IPS-20b (cell line): Measurements from ENCODE around the gene PATJ.

Source experiments
- H3K27ac ChIP-seq: one replicate; pipeline ENCODE4 v1.5.1; 2013; ENCODE audit warnings: low read length
- H3K27me3 ChIP-seq: 2 replicates; pipeline ENCODE4 v1.6.1; 2013; ENCODE audit warnings: mild to moderate bottlenecking, low read length, inconsistent platforms; ENCODE audit not compliant: insufficient read depth
- H3K36me3 ChIP-seq: 2 replicates; pipeline ENCODE4 v1.6.1; 2013; ENCODE audit warnings: low read depth, mild to moderate bottlenecking, inconsistent platforms, low read length, moderate library complexity; ENCODE audit not compliant: insufficient read depth
- H3K4me1 ChIP-seq: 2 replicates; pipeline ENCODE4 v1.6.1; 2013; ENCODE audit warnings: mild to moderate bottlenecking, control low read depth, inconsistent platforms, low read length, moderate library complexity; ENCODE audit not compliant: insufficient read depth
- H3K4me3 ChIP-seq: 2 replicates; pipeline ENCODE4 v1.5.1; 2013; ENCODE audit warnings: mild to moderate bottlenecking, low read length, inconsistent platforms
- H3K9ac ChIP-seq: 2 replicates; pipeline ENCODE4 v1.6.1; 2013; ENCODE audit warnings: low read depth, mild to moderate bottlenecking, inconsistent platforms, low read length, moderate library complexity
- H3K9me3 ChIP-seq: 2 replicates; pipeline ENCODE4 v1.6.1; 2013; ENCODE audit warnings: mild to moderate bottlenecking, low read depth, low read length, inconsistent platforms; ENCODE audit not compliant: insufficient read depth

The PATJ gene

DNA sequence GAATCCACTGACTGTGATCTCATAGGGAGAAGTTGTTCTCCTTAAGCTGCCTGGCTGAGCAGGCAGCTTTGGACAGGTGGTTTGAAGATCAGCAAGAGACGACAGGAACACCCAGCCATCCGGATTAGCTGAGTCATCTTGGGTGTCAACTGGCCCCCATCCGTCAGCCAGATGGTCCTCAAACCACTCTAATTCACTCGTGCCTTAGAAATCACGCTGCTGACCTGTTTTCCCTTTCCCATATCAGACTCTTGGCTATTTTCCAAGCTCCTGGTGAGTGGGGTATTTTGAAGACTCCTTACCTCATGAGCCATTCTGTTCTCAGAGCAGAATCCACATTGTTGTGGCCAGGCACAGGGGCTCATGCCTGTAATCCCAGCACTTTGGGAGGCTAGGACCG, 303.3 kb downstream of the PATJ start:
- Histone ChIP-seq H3K27me3 (no peaks in the 10 kb centered on the region), H3K27ac (no peak overlapping the region), H3K4me1 (peaks cover 17% of the 10 kb centered on the region), H3K9ac (no peak overlapping the region), H3K9me3 (no peaks in the 10 kb centered on the region), H3K4me3 (no peak overlapping the region), H3K36me3 (no peaks in the 10 kb centered on the region)

DNA sequence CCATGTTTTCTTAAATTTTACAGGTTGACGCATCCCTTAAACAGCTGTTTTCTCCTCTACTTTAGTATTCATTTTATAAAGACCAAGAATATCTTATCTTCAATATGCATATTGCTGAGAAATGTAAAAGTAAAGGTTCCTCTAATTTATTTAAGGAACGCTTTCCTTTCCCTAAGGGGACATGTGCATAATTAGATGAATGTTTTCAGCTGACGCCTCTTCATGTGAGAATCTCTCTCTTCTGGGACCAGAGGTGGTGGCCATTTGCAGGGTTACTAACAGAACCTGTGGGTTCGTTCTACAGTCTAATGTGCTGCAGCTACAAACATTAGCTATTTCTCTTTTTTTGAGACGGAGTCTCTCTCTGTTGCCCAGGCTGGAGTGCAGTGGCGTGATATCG, 304.6 kb downstream of the PATJ start:
- H3K4me1 ChIP-seq = peaks cover 8% of the 10 kb centered on the region
- no peaks in the 10 kb centered on the region for H3K9me3 ChIP-seq
- H3K4me3 ChIP-seq = no peak overlapping the region
- no peak overlapping the region for H3K27ac ChIP-seq
- H3K9ac ChIP-seq = no peak overlapping the region
- H3K27me3 ChIP-seq = no peaks in the 10 kb centered on the region
- 0 out of 2 replicates have a peak, but pooled peaks cover 3% of the 10 kb centered on the region for H3K36me3 ChIP-seq

DNA sequence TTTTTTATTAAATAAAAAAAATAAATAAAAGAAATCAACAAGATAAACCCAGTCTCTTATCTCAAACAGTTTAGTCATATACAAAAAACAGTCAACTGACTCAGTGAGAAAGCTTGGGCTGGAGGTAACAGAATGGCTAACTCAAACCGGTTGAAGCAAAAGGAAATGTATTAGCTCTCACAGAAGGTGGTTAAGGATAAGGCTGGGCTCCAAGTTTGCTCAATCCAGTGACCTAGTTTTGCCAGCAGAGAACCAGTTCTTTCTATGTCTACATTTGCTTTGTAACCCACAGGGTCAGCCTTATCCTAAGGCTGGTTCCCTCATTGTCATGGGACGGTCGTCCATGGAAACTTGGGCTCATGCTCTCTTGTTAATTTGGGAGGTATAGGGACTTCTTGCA, 307.9 kb downstream of the PATJ start:
- 0 out of 2 replicates have a peak, but pooled peaks cover 5% of the 10 kb centered on the region for H3K36me3 ChIP-seq
- peaks cover 8% of the 10 kb centered on the region for H3K4me1 ChIP-seq
- no peaks in the 10 kb centered on the region for H3K27me3 ChIP-seq
- H3K4me3 ChIP-seq = no peak overlapping the region
- no peaks in the 10 kb centered on the region for H3K9me3 ChIP-seq
- no peak overlapping the region for H3K27ac ChIP-seq
- no peak overlapping the region for H3K9ac ChIP-seq

DNA sequence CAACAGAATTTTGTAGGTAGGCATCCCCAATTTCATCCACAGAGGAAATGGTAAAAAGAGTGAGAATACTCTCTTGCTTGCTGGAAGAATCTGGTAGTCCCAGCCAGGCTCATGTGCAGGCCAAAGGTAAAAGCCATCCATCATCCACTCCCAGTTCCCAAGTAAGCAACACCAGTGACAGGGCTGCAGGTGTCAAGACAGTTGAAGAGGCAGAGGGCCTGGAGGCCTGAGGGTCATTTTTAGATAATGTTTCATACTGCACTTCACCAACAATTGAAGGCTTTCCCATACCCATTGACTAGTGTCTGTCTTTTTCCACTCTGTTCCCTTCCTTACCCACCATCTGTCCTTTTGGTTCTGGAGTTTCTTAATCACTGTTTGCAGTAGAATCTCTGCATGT, 310.7 kb downstream of the PATJ start:
- H3K9ac ChIP-seq = no peak overlapping the region
- H3K27me3 ChIP-seq = peaks cover 8% of the 10 kb centered on the region; the same call in 1 of the 2 replicates
- peaks cover 11% of the 10 kb centered on the region for H3K4me1 ChIP-seq
- 0 out of 2 replicates have a peak, but pooled peaks cover 5% of the 10 kb centered on the region for H3K36me3 ChIP-seq
- no peak overlapping the region for H3K27ac ChIP-seq
- no peak overlapping the region for H3K4me3 ChIP-seq
- no peaks in the 10 kb centered on the region for H3K9me3 ChIP-seq

DNA sequence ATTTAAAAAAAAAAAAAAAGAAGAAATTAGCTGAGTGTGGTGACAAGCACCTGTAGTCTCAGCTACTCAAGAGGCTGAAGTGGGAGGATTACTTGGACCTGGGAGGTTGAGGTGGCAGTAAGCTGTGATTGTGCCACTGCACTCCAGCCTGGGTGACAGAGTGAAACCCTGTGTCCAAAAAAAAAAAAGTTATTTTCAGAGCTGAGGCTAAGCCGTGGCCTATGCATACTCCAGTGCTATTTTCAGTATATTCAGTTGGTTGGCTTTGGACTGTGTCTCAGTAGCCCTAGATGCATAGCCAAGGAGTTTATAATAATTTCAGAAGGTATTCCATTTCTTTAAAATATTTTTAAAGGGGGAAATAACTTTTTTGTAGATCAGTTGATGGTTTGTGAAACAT, 311.9 kb downstream of the PATJ start:
- H3K27ac ChIP-seq = no peak overlapping the region

DNA sequence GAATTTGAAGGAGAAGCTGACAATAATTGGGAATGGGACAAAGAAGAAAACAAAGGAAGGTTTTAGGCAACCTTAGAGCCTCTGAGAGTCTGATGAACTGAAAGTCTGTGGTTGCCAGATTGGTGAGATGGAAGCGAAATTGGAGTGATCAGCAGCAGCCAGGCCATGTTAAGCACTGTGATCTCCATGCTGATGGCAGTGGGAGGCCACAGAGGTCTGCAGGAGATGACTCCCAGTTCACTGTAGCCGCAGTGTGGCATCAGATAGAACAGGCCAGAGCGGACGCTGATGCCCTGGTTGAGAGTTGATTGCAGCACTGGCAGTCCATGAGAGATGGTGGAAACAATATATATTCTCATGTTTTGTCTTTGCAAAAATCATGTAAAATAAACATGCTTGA, 314.9 kb downstream of the PATJ start:
- H3K27ac ChIP-seq = no peak overlapping the region
- no peaks in the 10 kb centered on the region for H3K36me3 ChIP-seq
- H3K9me3 ChIP-seq = no peaks in the 10 kb centered on the region
- H3K9ac ChIP-seq = no peak overlapping the region
- H3K4me1 ChIP-seq = peaks cover 25% of the 10 kb centered on the region
- no peak overlapping the region for H3K4me3 ChIP-seq
- H3K27me3 ChIP-seq = peaks cover 16% of the 10 kb centered on the region; the same call in 1 of the 2 replicates

More for the DNA sequence above, 311.9 kb downstream of the PATJ start:
- peaks cover 20% of the 10 kb centered on the region for H3K4me1 ChIP-seq
- no peaks in the 10 kb centered on the region for H3K9me3 ChIP-seq
- H3K9ac ChIP-seq = no peak overlapping the region
- no peak overlapping the region for H3K4me3 ChIP-seq
- 0 out of 2 replicates have a peak, but pooled peaks cover 5% of the 10 kb centered on the region for H3K36me3 ChIP-seq
- H3K27me3 ChIP-seq = peaks cover 16% of the 10 kb centered on the region; the same call in 1 of the 2 replicates

DNA sequence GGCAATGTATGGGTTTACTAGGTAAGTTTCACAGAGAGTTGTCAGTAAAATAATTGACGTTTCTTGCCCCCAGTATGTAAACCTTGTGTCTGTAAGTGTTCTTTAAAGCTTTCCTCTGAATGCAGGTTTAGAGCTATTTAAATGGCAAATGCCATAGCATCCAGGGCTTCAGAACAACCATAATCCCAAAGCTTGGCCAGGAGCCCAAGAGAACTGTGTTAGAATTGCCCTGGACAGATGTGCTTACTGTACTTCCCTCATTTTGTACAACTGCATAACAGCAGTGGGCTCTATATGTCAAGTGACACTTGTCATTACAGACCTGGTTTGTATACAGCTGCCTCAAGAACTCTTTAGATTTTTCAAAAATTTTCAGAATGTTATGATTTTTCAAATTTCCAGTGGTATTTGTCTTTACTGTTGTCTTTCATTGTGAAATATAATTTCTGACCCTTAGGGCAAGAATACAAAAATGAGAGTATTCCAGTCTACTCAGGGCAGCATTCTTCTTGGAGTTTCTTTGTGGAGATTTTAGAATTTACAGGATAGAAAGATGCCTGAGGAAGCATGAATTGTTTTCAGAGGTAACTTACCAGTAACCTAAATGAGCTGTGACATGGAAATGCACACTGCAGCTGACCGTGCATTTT, 315.5 kb downstream of the PATJ start:
- Histone ChIP-seq H3K36me3 (no peaks in the 10 kb centered on the region), H3K9ac (no peak overlapping the region), H3K27me3 (peaks cover 16% of the 10 kb centered on the region; the same call in 1 of the 2 replicates), H3K9me3 (no peaks in the 10 kb centered on the region), H3K27ac (no peak overlapping the region), H3K4me1 (peaks cover 25% of the 10 kb centered on the region), H3K4me3 (no peak overlapping the region)

DNA sequence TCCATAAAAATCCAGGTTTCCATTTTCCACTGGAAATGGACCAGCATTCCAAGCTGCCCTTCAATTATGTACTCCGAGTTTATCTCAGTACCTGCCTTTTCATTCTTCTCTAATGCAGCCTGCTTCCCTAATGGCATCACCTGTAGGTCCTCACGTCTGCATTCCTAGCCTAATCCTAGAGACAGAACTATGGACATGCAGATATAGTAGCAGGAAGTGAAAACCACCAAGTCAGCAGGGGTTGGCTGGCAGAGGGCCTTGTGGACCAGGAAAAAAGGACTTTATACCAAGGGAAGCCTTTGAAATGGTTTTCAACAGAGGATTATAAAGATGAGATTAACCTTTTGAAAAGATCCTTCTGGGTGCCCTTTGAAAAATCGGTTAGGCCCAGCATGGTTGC, 316.7 kb downstream of the PATJ start:
- H3K27ac ChIP-seq = no peak overlapping the region
- no peak overlapping the region for H3K9ac ChIP-seq
- H3K27me3 ChIP-seq = peaks cover 16% of the 10 kb centered on the region; the same call in 1 of the 2 replicates
- H3K4me1 ChIP-seq = peaks cover 25% of the 10 kb centered on the region
- peak overlapping the region; percentile 23 for H3K4me3 ChIP-seq
- H3K36me3 ChIP-seq = no peaks in the 10 kb centered on the region
- no peaks in the 10 kb centered on the region; the same call in 1 of the 2 replicates for H3K9me3 ChIP-seq

DNA sequence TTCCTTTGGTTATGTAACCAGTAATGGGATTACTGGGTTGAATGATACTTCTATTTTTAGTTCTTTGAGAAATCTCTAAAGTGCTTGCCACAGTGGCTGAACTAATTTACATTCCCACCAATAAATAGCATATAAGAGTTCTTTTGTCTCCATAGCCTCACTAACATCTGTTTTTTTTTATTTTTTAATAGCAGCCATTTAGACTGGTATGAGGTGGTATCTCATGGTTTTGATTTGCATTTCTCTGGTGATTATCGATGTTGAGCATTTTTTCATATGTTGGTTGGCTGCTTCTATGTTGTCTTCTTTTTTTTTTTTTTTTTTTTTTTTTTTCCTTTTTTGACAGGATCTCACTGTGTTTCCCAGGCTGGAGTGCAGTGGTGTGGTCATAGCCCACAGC, 319.8 kb downstream of the PATJ start:
- peaks cover 21% of the 10 kb centered on the region for H3K4me1 ChIP-seq

DNA sequence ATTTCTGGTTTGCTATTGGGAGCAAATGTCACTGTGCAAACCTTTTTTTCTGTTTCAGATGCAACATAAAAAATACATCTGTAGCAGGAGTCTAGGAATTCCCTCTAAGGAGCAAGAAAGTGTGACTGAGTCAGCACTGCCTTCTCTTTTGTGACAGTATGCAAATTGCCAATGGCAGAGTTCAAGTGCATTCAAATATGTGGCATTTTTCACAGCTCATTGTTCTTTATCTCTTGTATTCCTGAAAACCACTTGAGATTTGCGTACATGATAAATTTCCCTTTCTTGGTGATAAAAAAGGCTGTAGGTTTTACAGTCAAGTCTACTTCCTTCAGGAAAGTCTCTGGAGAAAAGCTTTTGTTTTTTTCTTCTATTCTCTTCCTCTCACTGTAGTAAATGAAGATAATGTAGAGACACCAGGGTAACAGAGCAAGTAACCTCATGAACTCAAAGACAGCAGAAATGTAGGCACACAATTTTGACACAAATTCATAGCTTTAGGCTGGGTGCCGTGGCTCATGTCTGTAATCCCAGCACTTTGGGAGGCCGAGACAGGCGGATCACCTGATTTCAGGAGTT, 322.6 kb downstream of the PATJ start:
- no peak overlapping the region for H3K4me3 ChIP-seq
- no peak overlapping the region for H3K27ac ChIP-seq
- H3K9ac ChIP-seq = no peak overlapping the region
- H3K36me3 ChIP-seq = peaks cover 6% of the 10 kb centered on the region; the same call in 1 of the 2 replicates
- H3K27me3 ChIP-seq = no peaks in the 10 kb centered on the region
- H3K4me1 ChIP-seq = peaks cover 1% of the 10 kb centered on the region; the same call in 1 of the 2 replicates
- H3K9me3 ChIP-seq = peaks cover 11% of the 10 kb centered on the region

More for the DNA sequence above, 319.8 kb downstream of the PATJ start:
- Histone ChIP-seq H3K27ac (no peak overlapping the region), H3K9me3 (peaks cover 11% of the 10 kb centered on the region), H3K4me3 (no peak overlapping the region), H3K27me3 (peaks cover 16% of the 10 kb centered on the region; the same call in 1 of the 2 replicates), H3K9ac (no peak overlapping the region), H3K36me3 (peaks cover 6% of the 10 kb centered on the region; the same call in 1 of the 2 replicates)

DNA sequence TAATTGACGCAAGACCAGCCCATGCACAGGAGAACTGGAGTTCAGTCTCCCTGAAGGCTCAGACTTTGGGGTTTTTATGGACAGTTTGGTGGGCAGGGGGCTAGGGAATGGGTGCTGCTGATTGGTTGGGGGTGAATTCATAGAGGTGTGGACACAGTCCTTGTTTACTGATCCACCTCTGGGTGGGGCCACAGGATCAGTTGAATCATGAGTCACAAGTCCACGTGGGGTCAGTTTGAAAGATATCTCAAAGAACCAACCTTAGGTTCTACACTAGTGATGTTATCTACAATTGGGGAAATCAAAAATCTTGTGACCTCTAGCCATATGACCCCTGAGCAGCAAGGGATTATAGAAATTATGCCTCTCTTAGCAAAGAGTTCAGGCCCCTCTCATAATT, 324.4 kb downstream of the PATJ start:
- Histone ChIP-seq H3K9me3 (peaks cover 11% of the 10 kb centered on the region), H3K27me3 (no peaks in the 10 kb centered on the region), H3K27ac (no peak overlapping the region), H3K36me3 (peaks cover 6% of the 10 kb centered on the region; the same call in 1 of the 2 replicates), H3K4me3 (no peak overlapping the region), H3K4me1 (no peaks in the 10 kb centered on the region), H3K9ac (no peak overlapping the region)

DNA sequence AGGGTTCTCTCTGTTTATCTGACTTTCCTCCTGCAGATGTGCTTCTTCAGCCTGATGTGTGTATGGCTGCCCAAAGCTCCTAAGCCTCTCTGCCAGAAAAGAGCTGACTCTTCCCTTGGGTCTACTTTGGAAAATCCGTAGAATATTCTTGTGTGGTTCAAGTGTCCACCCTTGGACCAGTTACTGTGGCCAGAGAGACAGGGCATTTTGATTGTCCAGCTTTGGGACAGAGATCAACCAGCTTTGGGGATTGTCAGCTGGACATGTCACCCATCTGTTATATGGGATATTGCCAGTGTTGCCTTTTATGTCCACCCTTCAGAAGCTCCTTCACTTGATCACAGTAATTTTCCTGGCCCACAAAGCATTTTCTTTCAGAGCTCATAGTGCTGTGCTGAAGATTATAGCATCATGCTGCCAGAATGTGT, 326.1 kb downstream of the PATJ start:
- no peaks in the 10 kb centered on the region for H3K27me3 ChIP-seq
- H3K27ac ChIP-seq = no peak overlapping the region
- H3K4me3 ChIP-seq = no peak overlapping the region
- peaks cover 11% of the 10 kb centered on the region for H3K9me3 ChIP-seq
- H3K9ac ChIP-seq = no peak overlapping the region
- H3K4me1 ChIP-seq = no peaks in the 10 kb centered on the region
- H3K36me3 ChIP-seq = peaks cover 6% of the 10 kb centered on the region; the same call in 1 of the 2 replicates
